Astrocyte (in vitro differentiated cells and primary cell): Measurements from ENCODE around the gene TRANK1. TPM values are rescaled to one million over a fixed set of nuclear protein-coding genes. Genes with fewer than 3 reads are reported as not detected.

Source experiments
- DNase-seq: peaks from one replicate; pipeline ENCODE4 v3.0.0-alpha.2; 2010; ENCODE audit warnings: low read depth
- FAIRE-seq: peaks from 2 replicates; lab custom pipeline; 2011; peaks lifted over from hg19 to GRCh38; lab: Jason Lieb, UNC
- H2AFZ ChIP-seq: 2 replicates; pipeline ENCODE4 v1.6.0; 2012; ENCODE audit warnings: low read depth, low read length, inconsistent platforms
- H3K27ac ChIP-seq: 2 replicates; pipeline ENCODE4 v1.5.1; 2011; ENCODE audit warnings: low read depth, low read length, inconsistent platforms
- H3K27me3 ChIP-seq: 2 replicates; pipeline ENCODE4 v1.6.0; 2011; ENCODE audit warnings: low read length, inconsistent platforms; ENCODE audit not compliant: insufficient read depth
- H3K36me3 ChIP-seq: 2 replicates; pipeline ENCODE4 v1.5.1; 2011; ENCODE audit warnings: low read length, inconsistent platforms; ENCODE audit not compliant: insufficient read depth
- H3K4me1 ChIP-seq: 2 replicates; pipeline ENCODE4 v1.5.1; 2011; ENCODE audit warnings: low read length, inconsistent platforms; ENCODE audit not compliant: insufficient read depth
- H3K4me2 ChIP-seq: 2 replicates; pipeline ENCODE4 v1.6.0; 2012; ENCODE audit warnings: low read length, inconsistent platforms
- H3K4me3 ChIP-seq: 2 replicates; pipeline ENCODE4 v1.5.1; 2011; ENCODE audit warnings: low read depth, mild to moderate bottlenecking, low read length, inconsistent platforms; ENCODE audit not compliant: insufficient read depth
- H3K79me2 ChIP-seq: 2 replicates; pipeline ENCODE4 v1.6.0; 2012; ENCODE audit warnings: mild to moderate bottlenecking, low read length, inconsistent platforms; ENCODE audit not compliant: insufficient read depth
- H3K9ac ChIP-seq: 2 replicates; pipeline ENCODE4 v1.6.0; 2012; ENCODE audit warnings: mild to moderate bottlenecking, low read length, inconsistent platforms
- H3K9me3 ChIP-seq: 2 replicates; pipeline ENCODE4 v1.5.1; 2012; ENCODE audit warnings: low read depth, mild to moderate bottlenecking, low read length, inconsistent platforms; ENCODE audit not compliant: insufficient read depth
- H4K20me1 ChIP-seq: 2 replicates; pipeline ENCODE4 v1.6.0; 2012; ENCODE audit warnings: low read length, inconsistent platforms; ENCODE audit not compliant: insufficient read depth
- H3K27ac Mint-ChIP-seq: one replicate; pipeline ENCODE4 v1.8.0; 2021; ENCODE audit warnings: mild to moderate bottlenecking, mixed read lengths; ENCODE audit not compliant: unreplicated experiment
- H3K27me3 Mint-ChIP-seq: one replicate; pipeline ENCODE4 v1.8.0; 2021; ENCODE audit warnings: low read depth, mixed read lengths; ENCODE audit not compliant: unreplicated experiment
- H3K36me3 Mint-ChIP-seq: one replicate; pipeline ENCODE4 v1.8.0; 2021; ENCODE audit warnings: low read depth, mixed read lengths; ENCODE audit not compliant: unreplicated experiment
- H3K4me1 Mint-ChIP-seq: one replicate; pipeline ENCODE4 v1.8.0; 2021; ENCODE audit warnings: low read depth, mixed read lengths; ENCODE audit not compliant: unreplicated experiment
- H3K4me3 Mint-ChIP-seq: one replicate; pipeline ENCODE4 v1.8.0; 2021; ENCODE audit warnings: mild to moderate bottlenecking, moderate library complexity, mixed read lengths; ENCODE audit not compliant: unreplicated experiment
- H3K9me3 Mint-ChIP-seq: one replicate; pipeline ENCODE4 v1.8.0; 2021; ENCODE audit warnings: mild to moderate bottlenecking, mixed read lengths; ENCODE audit not compliant: unreplicated experiment
- CTCF ChIP-seq: IDR thresholded peaks from 2 replicates; pipeline ENCODE4 v1.5.1; 2011; ENCODE audit warnings: low read depth, mild to moderate bottlenecking, inconsistent platforms, low read length, moderate library complexity; ENCODE audit not compliant: insufficient read depth
- EZH2 ChIP-seq: IDR thresholded peaks from 2 replicates; pipeline ENCODE4 v1.6.1; 2012; ENCODE audit warnings: mild to moderate bottlenecking, low read length, inconsistent platforms; ENCODE audit not compliant: insufficient read depth
- total RNA-seq: library from RNA; stranded (reverse); gene quantifications from 2 replicates; pipeline ENCODE4 v1.2.1, GENCODE V29; 2021

Gene TRANK1
- total RNA-seq, 1 donor from 2014 or later = 5.6 TPM

- Histone ChIP-seq H3K27ac (no peak overlapping the region), H3K27me3 (no peaks in the 10 kb centered on the region), H3K9me3 (peaks cover 15% of the 10 kb centered on the region), H3K36me3 (no peaks in the 10 kb centered on the region), H4K20me1 (no peaks in the 10 kb centered on the region), H3K79me2 (no peaks in the 10 kb centered on the region), H3K4me1 (no peaks in the 10 kb centered on the region), H2AFZ (no peak overlapping the region), H3K9ac (no peak overlapping the region), H3K4me3 (no peak overlapping the region), H3K4me2 (no peak overlapping the region)
- no peak for FAIRE-seq
- peaks cover 14% of the 10 kb centered on the region for H3K9me3 Mint-ChIP-seq
- H3K4me3 Mint-ChIP-seq = no peak overlapping the region
- no peaks in the 10 kb centered on the region for H3K4me1 Mint-ChIP-seq
- peaks cover 10% of the 10 kb centered on the region for H3K36me3 Mint-ChIP-seq
- no peak for DNase-seq
- TF ChIP-seq CTCF (no peak), EZH2 (no peak)
- no peaks in the 10 kb centered on the region for H3K27me3 Mint-ChIP-seq
- no peak overlapping the region for H3K27ac Mint-ChIP-seq
These were observed 23.8 kb downstream of the TRANK1 start for GRCh38 chr3:36920884-36921567.

GRCh38 chr3:36919439-36920160 lies 25.3 kb downstream of the TRANK1 start:
- Mint-ChIP-seq H3K36me3 (peaks cover 10% of the 10 kb centered on the region), H3K4me1 (no peaks in the 10 kb centered on the region), H3K9me3 (peaks cover 14% of the 10 kb centered on the region), H3K4me3 (no peak overlapping the region), H3K27ac (no peak overlapping the region), H3K27me3 (no peaks in the 10 kb centered on the region)
- Histone ChIP-seq H3K27me3 (no peaks in the 10 kb centered on the region), H3K9me3 (peaks cover 15% of the 10 kb centered on the region), H3K4me3 (no peak overlapping the region), H3K79me2 (no peaks in the 10 kb centered on the region), H3K36me3 (no peaks in the 10 kb centered on the region), H3K4me2 (no peak overlapping the region), H3K4me1 (no peaks in the 10 kb centered on the region), H4K20me1 (no peaks in the 10 kb centered on the region), H2AFZ (no peak overlapping the region), H3K27ac (no peak overlapping the region), H3K9ac (no peak overlapping the region)
- TF ChIP-seq CTCF = no peak
- no peak for TF ChIP-seq EZH2
- FAIRE-seq (no peak), DNase-seq (no peak)

- H3K27me3 ChIP-seq = no peaks in the 10 kb centered on the region
- FAIRE-seq = no peak
These were observed 26.8 kb downstream of the TRANK1 start for GRCh38 chr3:36918050-36918449.

More at GRCh38 chr3:36918050-36918449, 26.8 kb downstream of the TRANK1 start:
- Mint-ChIP-seq H3K4me1 (peaks cover 3% of the 10 kb centered on the region), H3K27ac (no peak overlapping the region), H3K27me3 (no peaks in the 10 kb centered on the region), H3K4me3 (no peak overlapping the region), H3K9me3 (peaks cover 14% of the 10 kb centered on the region), H3K36me3 (peaks cover 10% of the 10 kb centered on the region)
- no peaks in the 10 kb centered on the region for H3K36me3 ChIP-seq
- no peak for DNase-seq
- TF ChIP-seq EZH2 (no peak), CTCF (no peak)
- no peak overlapping the region for H3K4me3 ChIP-seq
- no peaks in the 10 kb centered on the region for H4K20me1 ChIP-seq
- H3K27ac ChIP-seq = no peak overlapping the region
- H2AFZ ChIP-seq = no peak overlapping the region
- peaks cover 15% of the 10 kb centered on the region for H3K9me3 ChIP-seq
- H3K9ac ChIP-seq = no peak overlapping the region
- H3K4me1 ChIP-seq = no peaks in the 10 kb centered on the region
- H3K4me2 ChIP-seq = no peak overlapping the region
- no peaks in the 10 kb centered on the region for H3K79me2 ChIP-seq
